ENCODE data around the gene PRDM16.

The PRDM16 gene

DNA sequence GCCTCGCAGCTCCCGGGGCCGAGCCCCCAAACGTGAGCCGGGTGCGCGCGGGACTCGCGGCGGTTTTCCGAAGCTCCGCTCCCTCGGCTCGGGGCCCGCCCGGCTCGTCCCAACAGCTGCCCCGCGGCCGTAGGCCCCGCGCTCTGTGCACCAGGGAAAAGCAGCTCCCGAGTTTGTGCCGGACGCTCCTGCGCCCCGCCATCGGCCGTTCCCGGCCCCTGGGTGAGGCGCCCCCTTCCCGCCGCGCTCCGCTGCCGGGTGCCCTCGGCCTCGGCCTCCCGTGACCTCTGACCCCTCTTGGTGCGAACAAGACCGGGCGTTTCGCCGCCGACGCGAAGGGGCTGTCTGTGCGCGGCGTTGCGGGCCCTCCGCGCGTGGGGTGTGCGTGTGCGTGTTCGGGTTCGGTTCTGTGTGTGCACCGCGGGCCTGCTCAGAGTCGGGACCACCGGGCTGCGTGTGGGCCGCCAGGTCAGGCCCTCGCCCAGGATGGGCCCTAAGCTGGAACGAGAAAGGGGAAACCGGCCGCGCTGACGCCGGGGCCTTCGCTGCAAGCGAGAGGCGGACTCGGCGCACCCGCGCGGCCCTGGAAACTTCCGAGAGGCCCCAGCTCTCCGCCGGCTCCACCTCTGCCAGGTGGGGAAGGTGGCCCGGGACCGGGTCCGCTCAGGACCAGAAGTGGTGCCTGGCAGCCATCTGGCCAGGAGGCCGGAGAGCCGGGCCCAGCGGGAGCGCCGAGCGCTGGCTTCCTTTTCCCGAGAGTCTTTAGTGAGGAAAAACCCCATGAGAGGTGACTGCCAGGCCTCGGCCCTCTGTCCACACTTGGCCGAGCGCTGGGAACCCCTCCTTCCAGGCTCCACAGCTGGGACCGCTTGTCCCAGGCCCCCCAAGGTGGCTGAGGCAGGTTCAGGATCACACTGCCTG is 1.9 kb downstream of the PRDM16 start:
- DNase-seq: no peak

DNA sequence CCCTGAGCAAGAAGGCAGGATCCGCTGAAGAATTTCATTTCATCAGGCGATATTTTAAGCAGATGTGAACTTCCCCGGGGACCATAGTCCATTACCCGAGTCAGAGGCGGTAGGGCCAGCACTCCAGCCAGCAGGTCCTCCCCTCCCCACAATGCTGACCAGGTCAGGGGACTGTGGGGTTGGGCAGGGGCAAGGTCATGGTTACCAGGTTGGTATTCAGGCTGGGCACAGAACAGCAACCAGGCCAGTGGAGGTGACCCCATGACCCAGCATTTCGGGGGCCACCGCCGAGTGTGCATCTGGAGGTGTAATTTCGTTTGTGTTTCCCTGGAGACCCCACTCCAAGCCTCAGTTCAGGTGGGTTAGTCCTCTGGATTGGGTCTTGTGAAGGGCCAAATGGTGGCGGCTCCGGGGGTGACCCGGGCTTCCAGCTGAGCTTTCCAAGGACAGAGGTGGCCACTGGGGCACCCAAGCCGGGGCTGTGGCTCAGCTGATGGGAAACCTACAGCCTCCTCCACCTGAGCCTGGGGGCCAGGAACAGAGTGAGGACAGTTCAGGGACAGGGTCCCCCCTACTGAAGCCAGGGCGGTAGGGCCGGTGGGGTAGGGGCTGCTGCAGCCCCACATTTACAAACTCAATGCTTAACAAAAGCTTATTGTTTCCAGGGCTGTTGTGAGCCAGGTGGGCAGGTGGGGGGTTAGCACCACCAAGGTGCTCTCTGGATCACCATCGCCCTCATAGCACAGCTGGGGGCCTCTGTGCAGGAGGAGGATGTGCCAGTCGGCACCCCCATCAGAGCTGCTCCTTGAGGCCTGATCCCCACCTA is 2.8 kb downstream of the PRDM16 start:
- DNase-seq: no peak

DNA sequence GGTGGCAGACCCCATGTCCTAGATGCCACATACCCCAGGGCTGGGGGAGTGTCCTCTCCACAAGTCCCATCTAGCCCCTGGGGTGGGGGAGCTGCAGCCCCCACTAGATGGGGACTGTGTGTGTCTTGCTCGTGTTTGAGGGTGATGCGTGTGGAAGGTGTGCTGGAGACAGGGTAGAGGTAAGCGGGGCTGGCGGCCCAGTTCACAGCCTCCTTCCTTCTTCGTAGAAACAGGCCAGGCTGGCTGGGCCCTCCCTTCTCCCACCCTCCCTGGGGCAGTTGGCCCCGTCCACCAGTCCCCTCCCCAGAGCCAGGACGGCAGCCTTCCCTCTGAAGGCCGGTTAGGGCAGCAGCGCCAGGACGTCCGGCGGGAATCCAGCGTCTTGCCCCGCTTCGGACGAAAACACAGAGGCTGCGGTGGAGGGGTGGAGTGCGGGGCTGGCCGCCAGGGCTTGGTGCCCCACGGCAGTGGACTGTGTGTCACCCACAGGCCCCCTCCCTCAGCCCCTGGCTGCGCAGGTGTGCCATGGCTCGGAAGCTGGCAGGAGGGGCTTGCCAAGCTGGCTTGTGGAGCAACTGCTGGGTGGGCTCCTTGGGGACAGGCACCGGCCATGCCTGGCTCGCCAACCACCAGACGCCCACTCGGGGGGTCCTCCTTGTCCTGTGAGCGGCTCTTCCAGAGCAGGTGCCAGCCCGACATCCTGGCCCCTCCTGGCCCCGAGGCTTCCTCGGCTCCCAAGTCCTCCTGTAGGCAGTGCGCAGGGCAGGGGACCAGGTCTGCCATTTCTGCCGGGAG is 3.6 kb downstream of the PRDM16 start:
- DNase-seq: no peak

DNA sequence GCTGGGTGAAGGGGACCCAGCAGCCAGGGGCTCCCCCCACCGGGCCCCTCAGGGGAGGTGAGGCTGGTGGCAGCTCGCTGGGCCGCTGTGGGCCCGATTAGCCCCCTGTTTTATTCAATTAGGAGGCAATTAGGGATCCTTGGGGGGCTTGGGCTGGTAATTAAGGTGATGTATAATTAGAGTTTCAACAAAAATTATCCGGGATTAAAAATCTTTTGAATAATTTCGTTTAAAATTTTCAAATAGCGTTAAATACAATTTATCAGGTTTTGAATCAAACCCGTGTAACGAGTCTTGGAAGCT is 4.1 kb downstream of the PRDM16 start:
- no peak for DNase-seq

DNA sequence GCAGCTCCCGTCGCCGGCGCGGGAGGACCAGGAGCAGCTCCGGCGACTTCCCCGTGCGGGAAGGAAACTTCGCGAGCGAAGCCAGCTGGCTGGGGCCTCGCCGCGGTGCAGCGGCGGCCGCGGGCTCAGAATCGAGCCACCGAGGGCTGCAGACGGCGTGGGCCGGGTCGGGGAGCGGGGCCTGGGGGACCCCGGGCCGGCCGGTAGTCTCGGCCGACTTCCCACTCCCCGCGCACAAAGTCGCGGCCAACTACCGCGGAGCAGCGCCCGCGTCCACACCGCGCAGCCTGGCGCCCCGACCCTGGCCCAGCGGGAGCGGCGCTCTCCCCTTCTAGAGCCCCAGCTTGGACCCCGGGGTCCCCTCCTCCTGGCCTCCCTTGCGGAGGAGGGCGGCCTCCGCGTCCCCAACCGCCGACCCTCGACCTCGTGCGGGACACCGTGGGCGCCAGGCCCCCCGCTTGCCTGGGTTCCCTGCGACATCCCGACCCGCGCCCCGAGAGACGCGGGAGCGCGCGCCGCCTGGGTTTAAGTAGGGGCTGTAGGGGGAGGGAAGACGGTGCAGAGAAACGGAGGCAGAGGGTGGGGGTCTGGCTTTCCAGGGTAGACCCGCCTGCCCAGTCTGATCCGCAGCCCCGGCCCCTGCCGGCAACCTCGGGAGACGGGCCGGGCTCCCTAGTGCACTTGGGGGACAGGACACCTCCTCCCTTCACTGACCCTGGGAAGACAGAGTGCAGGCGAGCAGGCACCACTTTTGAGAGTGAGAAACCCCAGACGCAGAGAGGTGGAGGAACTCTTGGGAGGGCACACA is 4.7 kb downstream of the PRDM16 start:
- no peak for DNase-seq

DNA sequence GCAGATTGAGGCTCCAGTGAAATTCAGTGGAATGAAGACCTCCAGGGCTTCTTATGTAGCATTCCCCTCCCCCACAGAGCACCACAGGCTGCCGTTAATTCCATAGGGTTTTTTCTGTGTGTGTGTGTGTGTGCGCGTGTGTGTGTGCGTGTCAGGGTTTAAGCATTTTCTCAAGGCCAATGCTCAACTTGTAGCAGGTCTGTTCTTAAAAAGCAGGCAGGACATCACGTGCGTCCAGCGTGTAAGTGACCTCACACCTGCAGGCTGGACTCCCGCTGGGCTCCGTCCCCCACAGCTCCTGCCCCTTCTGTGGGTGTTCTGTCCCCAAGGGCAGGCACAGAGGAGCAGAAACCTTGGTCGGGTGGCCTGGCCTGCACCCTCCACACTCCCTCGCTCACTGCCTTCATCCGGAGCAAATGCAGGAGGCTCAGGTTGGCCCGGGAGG is 5.3 kb downstream of the PRDM16 start:
- no peak for DNase-seq

DNA sequence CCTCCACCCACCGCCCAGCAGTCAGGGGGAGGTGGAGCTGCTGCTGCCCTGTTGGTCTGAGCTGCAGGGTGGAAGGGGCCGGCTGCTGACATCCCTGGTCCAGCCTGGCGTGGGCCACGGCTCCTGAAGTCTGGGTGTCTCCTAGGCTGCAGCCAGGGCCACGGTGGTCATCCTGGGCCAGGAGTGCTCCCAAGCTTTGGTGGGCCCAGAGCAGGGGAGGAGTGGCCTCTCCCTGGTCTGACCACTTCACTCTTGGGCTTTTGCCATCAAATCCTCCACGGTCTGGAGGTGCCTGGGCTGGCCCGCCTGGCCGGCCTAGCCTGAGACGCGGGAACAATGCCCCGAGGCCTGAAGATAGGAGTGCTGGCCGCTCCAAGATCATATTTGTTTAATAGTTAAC is 5.8 kb downstream of the PRDM16 start:
- no peak for DNase-seq

DNA sequence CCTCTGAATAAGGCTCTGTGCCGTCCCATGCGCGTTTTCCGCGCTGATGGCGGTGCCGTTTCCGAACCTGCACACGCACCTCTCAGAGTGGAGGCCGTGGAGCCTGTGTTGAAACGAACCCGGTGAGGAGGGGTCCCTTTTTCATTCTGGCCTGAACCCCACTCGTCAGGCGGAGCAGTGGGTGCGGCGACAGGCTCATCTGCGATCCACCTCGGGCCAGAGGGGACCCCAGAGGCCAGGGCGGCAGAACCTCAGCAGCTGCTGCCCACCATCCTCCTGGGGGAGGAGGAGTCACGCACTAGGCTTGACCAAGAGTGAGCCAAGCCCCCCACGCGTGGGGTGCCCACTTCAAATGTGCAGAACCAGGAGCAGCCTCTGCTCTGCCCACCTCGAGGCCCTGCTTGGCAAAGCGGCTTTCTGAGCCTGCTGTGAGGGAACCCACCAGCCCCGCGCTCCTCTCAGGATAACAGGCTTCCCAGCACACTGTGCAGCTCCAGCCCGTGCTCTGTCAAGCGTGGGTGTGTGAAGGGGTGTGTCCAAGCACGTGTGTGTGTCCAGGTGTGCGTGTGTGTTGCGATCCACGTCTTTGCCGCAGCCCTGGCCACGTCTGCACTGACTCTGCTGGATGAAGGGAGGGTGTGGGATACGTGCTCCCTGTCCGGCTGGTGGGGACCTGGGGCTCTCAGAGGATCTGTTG is 6.8 kb downstream of the PRDM16 start:
- DNase-seq: no peak

DNA sequence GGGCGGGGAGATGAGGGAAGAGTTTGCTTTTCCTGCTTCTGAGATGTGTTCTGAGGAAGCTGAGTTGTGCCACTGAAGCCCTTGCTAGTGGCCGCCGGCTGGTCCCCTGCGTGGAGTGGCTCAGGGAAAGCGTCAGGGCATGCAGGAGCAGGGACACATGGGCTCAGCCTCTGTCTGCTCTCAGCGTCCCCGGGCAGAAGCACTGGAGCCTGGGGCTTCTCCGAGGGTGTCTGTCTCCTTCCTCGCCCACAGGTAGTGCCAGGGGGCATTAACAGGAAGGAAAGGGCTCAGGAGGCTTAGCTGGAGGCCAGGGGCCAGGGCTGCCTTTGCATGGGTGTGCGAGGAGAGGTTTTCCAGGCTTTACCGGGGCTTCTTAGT is 7.3 kb downstream of the PRDM16 start:
- no peak for DNase-seq

DNA sequence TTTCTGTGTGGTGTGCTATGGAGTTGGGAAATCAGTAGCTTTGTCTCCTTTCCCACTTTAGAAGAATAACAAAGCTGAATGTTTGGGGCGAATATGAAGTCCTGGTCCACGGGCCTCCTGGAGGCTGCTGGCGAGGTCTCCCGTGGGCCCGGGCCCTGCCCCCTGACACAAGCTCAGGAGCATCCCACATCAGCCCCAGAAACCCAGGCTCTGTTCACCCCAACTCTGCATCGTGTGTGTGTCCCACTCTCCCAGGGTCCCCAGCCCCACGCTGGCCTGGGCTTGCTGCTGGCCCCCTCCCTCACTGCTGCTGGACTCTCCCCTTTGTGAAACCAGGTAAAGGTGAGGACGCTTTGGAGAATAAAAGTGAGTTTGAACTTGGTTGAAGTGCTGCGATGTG is 8.1 kb downstream of the PRDM16 start:
- DNase-seq: no peak

DNA sequence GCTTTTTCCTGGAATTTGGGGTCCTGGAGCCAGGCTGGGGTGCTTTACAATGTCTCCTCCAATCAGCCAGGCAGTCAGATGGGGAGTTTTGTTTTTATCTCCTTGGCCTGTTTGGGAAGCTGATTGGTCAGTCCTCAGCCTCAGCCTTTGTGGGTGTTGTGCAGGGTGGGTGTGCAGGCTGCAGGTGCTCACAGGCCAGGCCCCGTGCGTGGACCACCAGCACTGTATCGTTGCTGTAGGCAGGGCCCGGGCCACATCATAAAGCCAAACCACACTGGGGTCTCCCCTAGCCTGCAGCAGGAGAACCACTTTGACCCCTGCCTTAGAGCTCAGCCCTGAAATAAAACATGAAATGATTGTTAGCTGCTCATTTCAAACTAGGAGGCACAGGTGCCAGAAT is 8.6 kb downstream of the PRDM16 start:
- DNase-seq: no peak

DNA sequence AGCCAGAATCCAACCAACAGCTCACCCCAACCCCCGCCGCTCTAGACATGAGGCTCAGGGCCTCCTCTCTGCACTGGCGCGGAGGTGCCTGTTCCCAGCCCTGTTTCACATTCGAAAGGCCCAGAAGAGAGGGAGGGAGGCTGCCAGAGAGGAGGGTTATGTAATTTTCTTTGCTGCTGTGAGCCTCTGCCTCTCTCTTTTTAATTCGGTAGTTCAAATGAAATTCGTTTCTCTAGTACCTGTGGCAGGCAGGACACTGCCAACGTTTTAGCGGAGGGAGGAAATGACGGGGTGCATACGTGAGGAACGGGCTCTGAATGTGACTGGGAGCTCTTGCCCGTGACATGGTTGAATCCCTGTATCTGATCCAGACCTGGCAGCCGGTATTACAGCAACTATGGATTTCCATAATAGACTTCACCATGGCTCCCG is 9.4 kb downstream of the PRDM16 start:
- no peak for DNase-seq

DNA sequence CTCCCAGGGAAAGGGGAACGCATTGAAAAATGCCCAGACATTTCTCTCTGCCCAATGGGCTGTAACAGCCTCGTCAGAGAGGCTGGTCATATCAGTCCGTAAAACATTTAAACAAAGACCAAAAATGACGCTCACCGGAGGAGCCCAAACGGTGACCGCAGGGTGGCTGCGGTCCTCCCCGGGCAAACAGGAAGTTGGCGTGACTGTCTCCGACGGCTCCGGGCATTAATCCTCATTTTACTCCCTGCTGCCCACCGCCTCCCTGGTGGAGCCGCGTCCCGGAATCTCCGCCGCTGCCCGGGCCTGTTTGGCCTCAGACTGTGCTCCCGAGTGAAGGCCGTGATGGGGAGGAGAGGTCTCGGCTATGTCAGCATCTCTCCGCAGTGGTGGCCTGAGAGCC is 9.9 kb downstream of the PRDM16 start:
- DNase-seq: no peak

DNA sequence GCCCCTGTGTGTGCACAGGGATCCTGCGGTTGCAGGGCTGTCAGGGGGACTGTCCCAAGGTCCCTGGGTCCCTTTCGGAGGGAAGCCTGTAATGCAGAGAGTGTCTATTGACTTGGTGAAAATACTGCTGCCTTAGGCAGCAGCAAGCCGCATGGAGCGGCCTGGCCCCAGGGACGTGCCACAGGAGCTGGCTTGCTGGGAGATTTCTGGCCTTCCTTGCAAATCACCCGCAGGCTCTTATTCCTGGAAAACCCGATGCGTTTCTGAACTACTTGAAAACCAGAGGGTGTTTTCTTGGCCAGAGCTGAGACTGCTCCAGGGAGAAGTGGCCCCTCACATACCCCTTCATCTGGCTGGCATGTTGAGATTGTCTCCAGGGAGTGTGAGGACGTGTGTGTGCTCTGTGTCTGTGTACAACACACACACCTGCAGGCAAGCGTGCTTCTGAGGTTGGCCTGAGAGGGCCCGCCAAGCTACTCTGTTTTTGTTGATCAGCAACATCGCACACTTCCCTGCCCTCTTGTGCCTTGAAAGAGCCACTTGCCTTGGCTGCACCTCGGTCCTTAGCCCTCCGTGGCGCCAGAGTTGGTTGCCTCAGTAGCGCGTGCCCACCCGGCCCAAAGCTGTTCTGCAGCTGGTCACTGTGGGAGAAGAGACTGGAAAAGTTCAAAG is 10.5 kb downstream of the PRDM16 start:
- no peak for DNase-seq

DNA sequence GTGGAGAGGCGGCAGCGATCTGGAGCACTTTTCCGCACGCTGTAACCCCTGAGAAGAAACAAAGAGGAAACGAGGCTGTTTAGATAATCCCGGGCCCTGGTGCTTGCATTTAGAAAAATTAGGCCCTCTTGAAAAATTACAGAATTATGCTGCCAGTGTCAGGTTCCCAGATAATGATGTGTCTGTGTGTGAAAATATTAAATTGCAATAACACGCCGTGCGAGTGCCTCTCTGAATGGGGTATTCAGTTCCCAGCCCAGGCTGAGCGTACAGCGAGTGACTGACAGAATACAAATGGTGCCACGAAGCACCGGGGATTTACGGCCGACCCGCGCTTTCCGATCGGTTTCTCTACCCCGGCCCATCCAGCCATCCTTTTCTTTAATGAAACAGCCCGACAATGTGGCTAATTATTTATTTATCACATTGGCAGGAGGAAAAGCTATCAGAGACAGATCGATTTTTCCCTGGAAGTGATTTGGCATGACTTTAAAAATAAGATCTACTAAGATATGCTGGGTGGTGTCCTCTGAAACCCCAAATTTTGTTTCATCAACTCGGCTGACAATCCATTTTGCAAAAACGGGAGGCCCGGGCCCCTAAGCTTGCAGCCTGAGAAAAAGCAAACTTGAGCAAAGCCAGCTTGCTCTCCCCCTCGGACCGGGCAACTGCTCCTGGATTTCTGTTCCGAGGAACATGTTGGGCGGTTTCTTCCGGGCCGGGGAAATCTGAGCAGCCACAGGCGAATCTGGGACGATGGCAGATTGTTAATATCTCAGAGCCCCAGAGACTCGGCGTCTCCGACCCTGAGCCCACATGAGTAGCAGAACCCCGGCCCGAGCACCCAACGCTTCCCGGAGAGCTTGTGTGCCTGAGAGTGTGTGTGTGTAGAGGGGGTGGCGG is 11.3 kb downstream of the PRDM16 start:
- no peak for DNase-seq

DNA sequence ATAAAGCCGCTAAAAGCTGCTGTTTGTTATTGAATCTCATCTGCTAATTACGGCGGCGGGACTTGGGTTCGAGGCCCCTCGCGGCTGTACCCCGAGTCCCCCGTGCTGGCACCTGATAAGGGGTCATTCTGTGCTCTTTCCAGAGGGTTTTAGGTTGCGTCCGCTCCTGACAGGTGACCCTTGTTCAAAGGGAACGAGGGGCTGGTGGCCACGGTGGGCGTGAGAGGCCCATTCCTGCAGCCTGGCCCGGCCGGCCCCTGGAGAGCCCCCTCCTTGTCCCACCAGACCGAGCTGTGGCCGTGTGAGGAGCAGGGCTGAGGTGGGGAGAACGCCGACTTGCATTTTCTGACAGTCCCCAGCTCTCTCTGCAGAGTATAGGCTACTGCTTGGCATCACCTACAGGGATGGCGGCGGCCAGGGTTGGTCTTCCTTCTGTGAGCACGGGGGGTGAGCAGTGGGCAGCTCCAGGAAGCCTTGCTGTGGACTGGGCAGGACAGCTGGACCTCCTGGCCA is 12.2 kb downstream of the PRDM16 start:
- no peak for DNase-seq

DNA sequence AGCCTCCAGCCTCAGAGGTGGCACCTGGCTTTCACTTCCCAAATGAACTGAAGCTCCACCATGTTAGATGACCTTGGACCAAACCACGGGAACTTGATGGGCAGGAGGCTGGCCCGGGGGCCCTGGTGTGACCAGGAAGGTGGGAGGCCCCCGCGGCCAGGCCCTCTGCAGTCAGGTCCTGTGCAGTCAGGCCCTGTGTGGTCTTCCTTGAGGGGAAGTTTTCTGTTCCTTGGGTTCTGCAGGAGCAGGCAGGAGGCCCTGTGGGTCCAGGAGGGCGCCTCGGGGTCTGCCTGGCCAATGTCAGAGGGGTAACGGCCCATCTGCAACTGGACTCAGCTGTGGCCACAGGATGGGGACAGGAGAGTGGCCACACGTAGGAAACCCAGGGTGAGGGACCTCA is 13.0 kb downstream of the PRDM16 start:
- no peak for DNase-seq

DNA sequence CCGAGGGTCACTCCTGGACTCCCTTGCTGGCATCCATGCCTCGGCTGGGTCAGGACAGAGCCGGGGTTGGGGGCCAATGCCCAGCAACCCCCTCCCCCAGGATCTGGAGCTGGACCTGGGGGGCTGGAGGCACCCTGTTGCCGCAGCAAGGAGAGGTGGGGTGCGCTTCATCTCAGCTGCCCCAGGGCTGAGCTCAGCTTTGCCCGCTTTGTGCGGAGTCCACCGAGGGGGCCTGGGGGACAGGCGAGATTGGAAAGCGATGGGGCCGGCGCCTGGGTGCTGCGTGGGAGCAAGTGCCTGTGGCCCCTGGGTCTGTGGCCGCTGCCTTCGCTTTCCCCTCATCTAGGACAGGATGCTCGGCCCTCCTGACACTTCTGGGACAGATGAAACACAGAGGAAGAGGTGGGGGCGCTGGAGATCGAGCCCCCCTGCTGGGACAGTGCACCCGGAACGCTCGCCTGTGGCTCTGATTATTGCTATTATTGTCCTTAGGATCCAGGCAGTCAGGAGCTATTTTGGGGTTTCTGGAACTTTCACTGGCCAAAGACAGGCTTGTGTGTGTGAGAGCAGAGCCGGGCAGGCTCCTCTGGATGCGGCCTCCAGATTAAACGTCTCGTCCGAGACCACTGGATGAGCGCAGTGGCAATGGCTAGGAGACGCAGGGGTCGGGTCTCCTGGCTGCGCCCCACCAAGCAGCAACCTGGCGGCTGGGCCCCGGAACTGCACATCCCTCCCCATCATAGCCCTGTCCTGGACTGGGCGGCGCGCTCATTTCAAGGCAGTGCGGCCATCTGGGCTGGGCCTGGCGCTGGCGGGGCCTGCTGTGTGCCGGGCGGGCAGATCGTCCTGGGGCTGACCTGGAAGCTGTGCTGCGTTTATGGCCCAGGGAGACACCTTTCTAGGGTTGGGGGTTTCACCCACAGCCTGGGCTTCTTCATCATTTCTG is 13.8 kb downstream of the PRDM16 start:
- no peak for DNase-seq

DNA sequence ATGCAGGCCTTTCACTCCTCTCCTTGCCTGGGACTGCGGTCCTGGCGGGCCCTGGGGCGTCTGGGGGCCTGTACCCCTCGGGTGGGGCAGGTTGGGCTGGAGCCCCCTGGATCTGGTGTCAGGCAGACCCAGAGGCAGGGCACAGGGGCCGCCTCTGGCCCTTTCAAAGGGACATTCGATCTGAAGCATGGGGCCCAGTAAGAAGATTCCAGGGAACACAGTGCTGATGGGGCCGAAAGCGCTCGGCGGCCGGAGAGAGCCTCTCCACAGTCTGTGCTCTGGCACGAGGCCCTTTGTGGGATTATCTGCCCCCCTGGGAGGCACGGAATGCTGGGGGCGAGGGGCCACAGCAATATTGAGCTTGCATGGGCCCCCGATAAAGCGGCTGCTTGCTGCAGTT is 15.2 kb downstream of the PRDM16 start:
- no peak for DNase-seq

Measured in inflammatory macrophage treated with lipopolysaccharide for 4 hours (primary cell).